WTC11 (cell line): ENCODE results near the gene TAF8.

Source experiments
- ESRRA ChIP-seq: sonication (generic); formaldehyde crosslinking; IDR thresholded peaks from 2 replicates; pipeline ENCODE4 v1.8.1; 2022; ENCODE audit warnings: mild to moderate bottlenecking, missing genetic modification reagents, borderline replicate concordance
- FOXK1 ChIP-seq: sonication (generic); formaldehyde crosslinking; IDR thresholded peaks from 2 replicates; pipeline ENCODE4 v1.8.0; 2022; ENCODE audit warnings: mild to moderate bottlenecking, moderate library complexity, missing genetic modification reagents
- NFYB ChIP-seq: sonication (generic); formaldehyde crosslinking; conservative IDR thresholded peaks from 2 replicates; pipeline ENCODE4 v1.8.0; 2022; ENCODE audit warnings: low read depth, missing genetic modification reagents
- RELA ChIP-seq: sonication (generic); formaldehyde crosslinking; IDR thresholded peaks from 2 replicates; pipeline ENCODE4 v1.8.1; 2022; ENCODE audit warnings: missing genetic modification reagents, mild to moderate bottlenecking, borderline replicate concordance
- ZNF138 ChIP-seq: sonication (generic); formaldehyde crosslinking; conservative IDR thresholded peaks from 2 replicates; pipeline ENCODE4 v1.8.1; 2022; ENCODE audit warnings: mild to moderate bottlenecking, moderate library complexity, missing genetic modification reagents
- TF ChIP-seq, protein P1 (sequence below): fragments of 200-600 bp; IDR thresholded peaks from 2 replicates; pipeline ENCODE4 v1.8.0; 2022; ENCODE audit warnings: antibody characterized with exemption
- TF ChIP-seq, protein P2 (sequence below): sonication (generic); formaldehyde crosslinking; IDR thresholded peaks from 2 replicates; pipeline ENCODE4 v1.8.0; 2022; ENCODE audit warnings: mild to moderate bottlenecking, missing genetic modification reagents
- TF ChIP-seq, protein P3 (sequence below): sonication (generic); formaldehyde crosslinking; IDR thresholded peaks from 2 replicates; pipeline ENCODE4 v1.8.1; 2023; ENCODE audit warnings: mild to moderate bottlenecking, missing genetic modification reagents, moderate library complexity
- TF ChIP-seq, protein P4 (sequence below): fragments of 250-450 bp; sonication (Bioruptor Pico); IDR thresholded peaks from 2 replicates; pipeline ENCODE4 v2.1.2; 2022; ENCODE audit warnings: mild to moderate bottlenecking, moderate library complexity
- TF ChIP-seq, protein P5 (sequence below): sonication (generic); formaldehyde crosslinking; IDR thresholded peaks from 2 replicates; pipeline ENCODE4 v1.8.1; 2023; ENCODE audit warnings: mild to moderate bottlenecking, missing genetic modification reagents
- TF ChIP-seq, protein P6 (sequence below): sonication (generic); formaldehyde crosslinking; IDR thresholded peaks from 2 replicates; pipeline ENCODE4 v1.8.1; 2023; ENCODE audit warnings: mild to moderate bottlenecking, missing genetic modification reagents, borderline replicate concordance
- TF ChIP-seq, protein P7 (sequence below): sonication (generic); formaldehyde crosslinking; IDR thresholded peaks from 2 replicates; pipeline ENCODE4 v1.8.0; 2022; ENCODE audit warnings: mild to moderate bottlenecking, missing genetic modification reagents

DNA sequence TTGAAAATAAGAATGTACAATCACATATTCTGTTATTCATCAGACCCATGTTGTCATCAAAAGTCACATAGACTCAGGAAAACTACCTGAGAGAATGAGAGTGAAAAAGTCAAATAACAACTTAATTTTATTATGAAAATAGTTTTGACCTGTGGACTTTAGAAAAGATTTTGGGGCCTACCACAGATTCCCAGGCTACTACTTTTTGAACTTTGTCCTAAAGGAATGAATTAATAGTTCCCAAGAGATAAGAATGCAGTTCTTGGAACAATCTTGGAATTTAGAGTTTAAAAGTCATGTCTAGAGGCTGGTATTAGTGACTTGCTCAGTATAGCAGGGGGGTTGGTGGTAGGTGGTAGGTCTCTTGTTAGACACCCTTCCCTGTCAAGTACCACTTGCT is 3.3 kb downstream of the TAF8 start:
- TF ChIP-seq, protein P1, sequence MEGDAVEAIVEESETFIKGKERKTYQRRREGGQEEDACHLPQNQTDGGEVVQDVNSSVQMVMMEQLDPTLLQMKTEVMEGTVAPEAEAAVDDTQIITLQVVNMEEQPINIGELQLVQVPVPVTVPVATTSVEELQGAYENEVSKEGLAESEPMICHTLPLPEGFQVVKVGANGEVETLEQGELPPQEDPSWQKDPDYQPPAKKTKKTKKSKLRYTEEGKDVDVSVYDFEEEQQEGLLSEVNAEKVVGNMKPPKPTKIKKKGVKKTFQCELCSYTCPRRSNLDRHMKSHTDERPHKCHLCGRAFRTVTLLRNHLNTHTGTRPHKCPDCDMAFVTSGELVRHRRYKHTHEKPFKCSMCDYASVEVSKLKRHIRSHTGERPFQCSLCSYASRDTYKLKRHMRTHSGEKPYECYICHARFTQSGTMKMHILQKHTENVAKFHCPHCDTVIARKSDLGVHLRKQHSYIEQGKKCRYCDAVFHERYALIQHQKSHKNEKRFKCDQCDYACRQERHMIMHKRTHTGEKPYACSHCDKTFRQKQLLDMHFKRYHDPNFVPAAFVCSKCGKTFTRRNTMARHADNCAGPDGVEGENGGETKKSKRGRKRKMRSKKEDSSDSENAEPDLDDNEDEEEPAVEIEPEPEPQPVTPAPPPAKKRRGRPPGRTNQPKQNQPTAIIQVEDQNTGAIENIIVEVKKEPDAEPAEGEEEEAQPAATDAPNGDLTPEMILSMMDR, result no peak
- TF ChIP-seq NFYB (CRISPR knock-in tag), result no peak
- TF ChIP-seq RELA (CRISPR knock-in tag), result no peak
- TF ChIP-seq, protein P2, sequence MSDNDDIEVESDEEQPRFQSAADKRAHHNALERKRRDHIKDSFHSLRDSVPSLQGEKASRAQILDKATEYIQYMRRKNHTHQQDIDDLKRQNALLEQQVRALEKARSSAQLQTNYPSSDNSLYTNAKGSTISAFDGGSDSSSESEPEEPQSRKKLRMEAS (CRISPR knock-in tag), result no peak
- TF ChIP-seq, protein P3, sequence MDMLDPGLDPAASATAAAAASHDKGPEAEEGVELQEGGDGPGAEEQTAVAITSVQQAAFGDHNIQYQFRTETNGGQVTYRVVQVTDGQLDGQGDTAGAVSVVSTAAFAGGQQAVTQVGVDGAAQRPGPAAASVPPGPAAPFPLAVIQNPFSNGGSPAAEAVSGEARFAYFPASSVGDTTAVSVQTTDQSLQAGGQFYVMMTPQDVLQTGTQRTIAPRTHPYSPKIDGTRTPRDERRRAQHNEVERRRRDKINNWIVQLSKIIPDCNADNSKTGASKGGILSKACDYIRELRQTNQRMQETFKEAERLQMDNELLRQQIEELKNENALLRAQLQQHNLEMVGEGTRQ, result no peak
- no peak for TF ChIP-seq FOXK1
- no peak for TF ChIP-seq ESRRA (CRISPR knock-in tag)
- TF ChIP-seq, protein P4, sequence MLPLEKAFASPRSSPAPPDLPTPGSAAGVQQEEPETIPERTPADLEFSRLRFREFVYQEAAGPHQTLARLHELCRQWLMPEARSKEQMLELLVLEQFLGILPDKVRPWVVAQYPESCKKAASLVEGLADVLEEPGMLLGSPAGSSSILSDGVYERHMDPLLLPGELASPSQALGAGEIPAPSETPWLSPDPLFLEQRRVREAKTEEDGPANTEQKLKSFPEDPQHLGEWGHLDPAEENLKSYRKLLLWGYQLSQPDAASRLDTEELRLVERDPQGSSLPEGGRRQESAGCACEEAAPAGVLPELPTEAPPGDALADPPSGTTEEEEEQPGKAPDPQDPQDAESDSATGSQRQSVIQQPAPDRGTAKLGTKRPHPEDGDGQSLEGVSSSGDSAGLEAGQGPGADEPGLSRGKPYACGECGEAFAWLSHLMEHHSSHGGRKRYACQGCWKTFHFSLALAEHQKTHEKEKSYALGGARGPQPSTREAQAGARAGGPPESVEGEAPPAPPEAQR, result no peak
- TF ChIP-seq, protein P5, sequence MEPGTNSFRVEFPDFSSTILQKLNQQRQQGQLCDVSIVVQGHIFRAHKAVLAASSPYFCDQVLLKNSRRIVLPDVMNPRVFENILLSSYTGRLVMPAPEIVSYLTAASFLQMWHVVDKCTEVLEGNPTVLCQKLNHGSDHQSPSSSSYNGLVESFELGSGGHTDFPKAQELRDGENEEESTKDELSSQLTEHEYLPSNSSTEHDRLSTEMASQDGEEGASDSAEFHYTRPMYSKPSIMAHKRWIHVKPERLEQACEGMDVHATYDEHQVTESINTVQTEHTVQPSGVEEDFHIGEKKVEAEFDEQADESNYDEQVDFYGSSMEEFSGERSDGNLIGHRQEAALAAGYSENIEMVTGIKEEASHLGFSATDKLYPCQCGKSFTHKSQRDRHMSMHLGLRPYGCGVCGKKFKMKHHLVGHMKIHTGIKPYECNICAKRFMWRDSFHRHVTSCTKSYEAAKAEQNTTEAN (CRISPR knock-in tag), result no peak
- no peak for TF ChIP-seq ZNF138 (CRISPR knock-in tag)
- TF ChIP-seq, protein P6, sequence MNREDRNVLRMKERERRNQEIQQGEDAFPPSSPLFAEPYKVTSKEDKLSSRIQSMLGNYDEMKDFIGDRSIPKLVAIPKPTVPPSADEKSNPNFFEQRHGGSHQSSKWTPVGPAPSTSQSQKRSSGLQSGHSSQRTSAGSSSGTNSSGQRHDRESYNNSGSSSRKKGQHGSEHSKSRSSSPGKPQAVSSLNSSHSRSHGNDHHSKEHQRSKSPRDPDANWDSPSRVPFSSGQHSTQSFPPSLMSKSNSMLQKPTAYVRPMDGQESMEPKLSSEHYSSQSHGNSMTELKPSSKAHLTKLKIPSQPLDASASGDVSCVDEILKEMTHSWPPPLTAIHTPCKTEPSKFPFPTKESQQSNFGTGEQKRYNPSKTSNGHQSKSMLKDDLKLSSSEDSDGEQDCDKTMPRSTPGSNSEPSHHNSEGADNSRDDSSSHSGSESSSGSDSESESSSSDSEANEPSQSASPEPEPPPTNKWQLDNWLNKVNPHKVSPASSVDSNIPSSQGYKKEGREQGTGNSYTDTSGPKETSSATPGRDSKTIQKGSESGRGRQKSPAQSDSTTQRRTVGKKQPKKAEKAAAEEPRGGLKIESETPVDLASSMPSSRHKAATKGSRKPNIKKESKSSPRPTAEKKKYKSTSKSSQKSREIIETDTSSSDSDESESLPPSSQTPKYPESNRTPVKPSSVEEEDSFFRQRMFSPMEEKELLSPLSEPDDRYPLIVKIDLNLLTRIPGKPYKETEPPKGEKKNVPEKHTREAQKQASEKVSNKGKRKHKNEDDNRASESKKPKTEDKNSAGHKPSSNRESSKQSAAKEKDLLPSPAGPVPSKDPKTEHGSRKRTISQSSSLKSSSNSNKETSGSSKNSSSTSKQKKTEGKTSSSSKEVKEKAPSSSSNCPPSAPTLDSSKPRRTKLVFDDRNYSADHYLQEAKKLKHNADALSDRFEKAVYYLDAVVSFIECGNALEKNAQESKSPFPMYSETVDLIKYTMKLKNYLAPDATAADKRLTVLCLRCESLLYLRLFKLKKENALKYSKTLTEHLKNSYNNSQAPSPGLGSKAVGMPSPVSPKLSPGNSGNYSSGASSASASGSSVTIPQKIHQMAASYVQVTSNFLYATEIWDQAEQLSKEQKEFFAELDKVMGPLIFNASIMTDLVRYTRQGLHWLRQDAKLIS, result no peak
- TF ChIP-seq, protein P7, sequence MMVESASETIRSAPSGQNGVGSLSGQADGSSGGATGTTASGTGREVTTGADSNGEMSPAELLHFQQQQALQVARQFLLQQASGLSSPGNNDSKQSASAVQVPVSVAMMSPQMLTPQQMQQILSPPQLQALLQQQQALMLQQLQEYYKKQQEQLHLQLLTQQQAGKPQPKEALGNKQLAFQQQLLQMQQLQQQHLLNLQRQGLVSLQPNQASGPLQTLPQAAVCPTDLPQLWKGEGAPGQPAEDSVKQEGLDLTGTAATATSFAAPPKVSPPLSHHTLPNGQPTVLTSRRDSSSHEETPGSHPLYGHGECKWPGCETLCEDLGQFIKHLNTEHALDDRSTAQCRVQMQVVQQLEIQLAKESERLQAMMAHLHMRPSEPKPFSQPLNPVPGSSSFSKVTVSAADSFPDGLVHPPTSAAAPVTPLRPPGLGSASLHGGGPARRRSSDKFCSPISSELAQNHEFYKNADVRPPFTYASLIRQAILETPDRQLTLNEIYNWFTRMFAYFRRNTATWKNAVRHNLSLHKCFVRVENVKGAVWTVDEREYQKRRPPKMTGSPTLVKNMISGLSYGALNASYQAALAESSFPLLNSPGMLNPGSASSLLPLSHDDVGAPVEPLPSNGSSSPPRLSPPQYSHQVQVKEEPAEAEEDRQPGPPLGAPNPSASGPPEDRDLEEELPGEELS, result no peak
